ENCODE results near the gene LPP.

The LPP gene

GRCh38 chr3:188170461-188171459, 16.8 kb downstream of the LPP start:
- peak in 2 of 3 experiments; percentile 26 to 56 for DNase-seq (ENCODE audit: low read depth in 3 of 3)

- DNase-seq (ENCODE audit: low read depth in 3 of 3): no peak
Measured at GRCh38 chr3:188171682-188172467, 17.9 kb downstream of the LPP start.

- no peak for DNase-seq (ENCODE audit: low read depth in 3 of 3)
Measured at GRCh38 chr3:188174317-188175044, 20.5 kb downstream of the LPP start.

GRCh38 chr3:188176476-188176875, 22.5 kb downstream of the LPP start:
- DNase-seq (ENCODE audit: low read depth in 3 of 3): no peak

- no peak for DNase-seq (ENCODE audit: low read depth in 3 of 3)
Measured at GRCh38 chr3:188176884-188177283, 22.9 kb downstream of the LPP start.

GRCh38 chr3:188177721-188178120, 23.8 kb downstream of the LPP start:
- DNase-seq (ENCODE audit: low read depth in 3 of 3): no peak

- DNase-seq (ENCODE audit: low read depth in 3 of 3): no peak
Measured at GRCh38 chr3:188178293-188178936, 24.5 kb downstream of the LPP start.

GRCh38 chr3:188179006-188179966, 25.3 kb downstream of the LPP start:
- DNase-seq (ENCODE audit: low read depth in 3 of 3): no peak

GRCh38 chr3:188180114-188180513, 26.2 kb downstream of the LPP start:
- no peak for DNase-seq (ENCODE audit: low read depth in 3 of 3)

GRCh38 chr3:188183452-188183851, 29.5 kb downstream of the LPP start:
- no peak for DNase-seq (ENCODE audit: low read depth in 3 of 3)

- no peak for DNase-seq (ENCODE audit: low read depth in 3 of 3)
Measured at GRCh38 chr3:188184160-188184559, 30.2 kb downstream of the LPP start.

- no peak for DNase-seq (ENCODE audit: low read depth in 3 of 3)
Measured at GRCh38 chr3:188184649-188185048, 30.7 kb downstream of the LPP start.

GRCh38 chr3:188185717-188186251, 31.8 kb downstream of the LPP start:
- DNase-seq (ENCODE audit: low read depth in 3 of 3): no peak

- no peak for DNase-seq (ENCODE audit: low read depth in 3 of 3)
Measured at GRCh38 chr3:188187053-188187452, 33.1 kb downstream of the LPP start.

- no peak for DNase-seq (ENCODE audit: low read depth in 3 of 3)
Measured at GRCh38 chr3:188188911-188189310, 35.0 kb downstream of the LPP start.

GRCh38 chr3:188191460-188191859, 37.5 kb downstream of the LPP start:
- no peak for DNase-seq (ENCODE audit: low read depth in 3 of 3)

- no peak for DNase-seq (ENCODE audit: low read depth in 3 of 3)
Measured at GRCh38 chr3:188192034-188192433, 38.1 kb downstream of the LPP start.

- DNase-seq (ENCODE audit: low read depth in 3 of 3): no peak
Measured at GRCh38 chr3:188194332-188194731, 40.4 kb downstream of the LPP start.

- no peak for DNase-seq (ENCODE audit: low read depth in 3 of 3)
Measured at GRCh38 chr3:188196232-188196990, 42.5 kb downstream of the LPP start.

Measured in stimulated activated CD4-positive, alpha-beta T cell treated with anti-CD3 and anti-CD28 coated beads, TNF-alpha, amount 100 ng/mL, for 24 hours (primary cell).